SK-N-SH (cell line): ENCODE results near the gene PSMB8. TPM values are rescaled to one million over a fixed set of nuclear protein-coding genes. Genes with fewer than 3 reads are reported as not detected.
A peak's percentile ranks its signal among the peaks of the same experiment; 100 is the strongest.

ENCODE experiments used
- CTCF ChIA-PET: fragments of 300-600, 350-600 bp; formaldehyde crosslinking; extraction: SDS; loops from one replicate; lab custom pipeline; 2021; lab: Yijun Ruan, JAX
- POLR2A ChIA-PET: fragments of 350-600 bp; sonication (Branson Sonifier 250); formaldehyde crosslinking; extraction: SDS; loops from one replicate; lab custom pipeline; 2020; ENCODE audit warnings: antibody characterized with exemption, inconsistent platforms; lab: Yijun Ruan, JAX
- DNase-seq: peaks from one replicate; pipeline ENCODE4 v3.0.0; 2012
- H2AFZ ChIP-seq: fragments of 200-600 bp; sonication (generic); 2 replicates; pipeline ENCODE4 v1.8.1; 2016; ENCODE audit warnings: antibody characterized with exemption, mild to moderate bottlenecking, low read depth
- H3F3A ChIP-seq: fragments of 200-600 bp; sonication (generic); replicated peaks from 2 replicates; pipeline ENCODE3; 2016; ENCODE audit warnings: antibody characterized with exemption, mild to moderate bottlenecking; ENCODE audit not compliant: insufficient read depth
- H3K27ac ChIP-seq, 2 experiments: fragments of 200-500 bp in 1 of 2; fragments of 200-600 bp in 1 of 2; sonication (Bioruptor generic) in 1 of 2; sonication (generic), shearing (Covaris generic) in 1 of 2; 2 replicates each; pipeline versions ENCODE4 v1.5.1 to v1.6.1; 2014 to 2016; ENCODE audit warnings: low read depth in 2 of 2, inconsistent platforms in 1 of 2, low read length in 1 of 2, mild to moderate bottlenecking in 1 of 2, mixed read lengths in 1 of 2
- H3K27me3 ChIP-seq: fragments of 200-600 bp; sonication (generic), shearing (Covaris generic); 2 replicates; pipeline ENCODE4 v1.6.1; 2016; ENCODE audit warnings: mixed run types; ENCODE audit not compliant: insufficient read depth
- H3K36me3 ChIP-seq, 2 experiments: fragments of 200-500 bp in 1 of 2; fragments of 200-600 bp in 1 of 2; sonication (Bioruptor generic) in 1 of 2; sonication (generic) in 1 of 2; replicated peaks in 1 of 2; 2 replicates each; pipeline versions ENCODE3 to v1.5.1; 2014 to 2016; ENCODE audit warnings: low read length in 1 of 2, mild to moderate bottlenecking in 1 of 2; ENCODE audit not compliant: insufficient read depth in 2 of 2, control insufficient read depth in 1 of 2
- H3K4me1 ChIP-seq, 2 experiments: fragments of 200-500 bp in 1 of 2; fragments of 200-600 bp in 1 of 2; sonication (Bioruptor generic) in 1 of 2; sonication (generic), shearing (Covaris generic) in 1 of 2; 2 replicates each; pipeline versions ENCODE4 v1.5.1 to v1.6.1; 2014 to 2016; ENCODE audit warnings: low read depth in 1 of 2, low read length in 1 of 2, mixed run types in 1 of 2; ENCODE audit not compliant: insufficient read depth in 2 of 2, control insufficient read depth in 1 of 2
- H3K4me2 ChIP-seq: fragments of 200-600 bp; sonication (generic), shearing (Covaris generic); 2 replicates; pipeline ENCODE4 v1.6.1; 2017; ENCODE audit warnings: mixed run types
- H3K4me3 ChIP-seq, 2 experiments: fragments of 200-500 bp in 1 of 2; fragments of 200-600 bp in 1 of 2; sonication (Bioruptor generic) in 1 of 2; sonication (generic), shearing (Covaris generic) in 1 of 2; 2 replicates each; pipeline versions ENCODE4 v1.5.1 to v1.8.1; 2014 to 2016; ENCODE audit warnings: low read depth in 2 of 2, inconsistent platforms in 1 of 2, low read length in 1 of 2, mild to moderate bottlenecking in 1 of 2, mixed read lengths in 1 of 2, moderate library complexity in 1 of 2
- H3K79me2 ChIP-seq: fragments of 200-600 bp; sonication (generic); 2 replicates; pipeline ENCODE4 v1.8.1; 2017; ENCODE audit warnings: mild to moderate bottlenecking; ENCODE audit not compliant: insufficient read depth
- H3K9ac ChIP-seq: fragments of 200-600 bp; sonication (generic); 2 replicates; pipeline ENCODE4 v1.6.1; 2017; ENCODE audit warnings: mixed run types
- H3K9me2 ChIP-seq: fragments of 200-600 bp; sonication (generic); 2 replicates; pipeline ENCODE4 v1.6.1; 2017; ENCODE audit warnings: mixed run types
- H3K9me3 ChIP-seq: fragments of 200-600 bp; sonication (generic); 2 replicates; pipeline ENCODE4 v1.6.1; 2017; ENCODE audit warnings: mixed run types, mild to moderate bottlenecking, moderate library complexity
- H4K20me1 ChIP-seq: fragments of 200-600 bp; sonication (generic); 2 replicates; pipeline ENCODE4 v1.6.1; 2017; ENCODE audit warnings: mild to moderate bottlenecking, mixed run types; ENCODE audit not compliant: insufficient read depth
- EZH2phosphoT487 ChIP-seq: fragments of 200-600 bp; sonication (generic); IDR thresholded peaks from 2 replicates; pipeline ENCODE4 v1.6.1; 2017; ENCODE audit warnings: low read depth, mixed run types, mild to moderate bottlenecking, antibody characterized with exemption, moderate library complexity, borderline replicate concordance
- FOXM1 ChIP-seq: IDR thresholded peaks from 2 replicates; pipeline ENCODE4 v1.4.0; 2012; ENCODE audit warnings: low read depth, mild to moderate bottlenecking
- GABPA ChIP-seq: IDR thresholded peaks from 2 replicates; pipeline ENCODE4 v1.4.0; 2012; ENCODE audit warnings: low read depth, mild to moderate bottlenecking
- GATA2 ChIP-seq: sonication (generic); formaldehyde crosslinking; IDR thresholded peaks from 2 replicates; pipeline ENCODE4 v1.5.0; 2020; ENCODE audit warnings: mild to moderate bottlenecking, missing genetic modification reagents
- JUND ChIP-seq: IDR thresholded peaks from 2 replicates; pipeline ENCODE4 v1.4.0; 2012
- NRF1 ChIP-seq: IDR thresholded peaks from 2 replicates; pipeline ENCODE4 v1.6.1; 2012; ENCODE audit warnings: low read depth, mild to moderate bottlenecking, low read length
- RXRA ChIP-seq: IDR thresholded peaks from 2 replicates; pipeline ENCODE4 v1.4.0; 2012; ENCODE audit warnings: low read depth, mild to moderate bottlenecking, borderline replicate concordance
- TEAD4 ChIP-seq: IDR thresholded peaks from 2 replicates; pipeline ENCODE4 v1.4.0; 2012; ENCODE audit warnings: mild to moderate bottlenecking, borderline replicate concordance; ENCODE audit not compliant: insufficient read depth
- USF1 ChIP-seq: IDR thresholded peaks from 2 replicates; pipeline ENCODE4 v1.4.0; 2012; ENCODE audit warnings: low read depth, borderline replicate concordance
- USF2 ChIP-seq: fragments of 150-350 bp; IDR thresholded peaks from 2 replicates; pipeline ENCODE4 v1.6.1; 2017; ENCODE audit warnings: antibody characterized with exemption, low read length, low read depth, borderline replicate concordance
- YY1 ChIP-seq: IDR thresholded peaks from 2 replicates; pipeline ENCODE4 v1.4.0; 2012; ENCODE audit warnings: low read depth, mild to moderate bottlenecking
- WGBS: methylation state at CpG from one replicate; pipeline ENCODE4 v1.1.6; 2017; ENCODE audit warnings: low lambda C conversion rate; 5-methylcytosine and 5-hydroxymethylcytosine counted together
- polyA plus RNA-seq, 3 experiments: library from polyadenylated mRNA; depleted of rRNA; stranded (reverse); fragments of >200 nt; gene quantifications; 2 replicates each; pipeline ENCODE4 v1.2.3, GENCODE V29; 2012
- TF ChIP-seq, protein P1 (sequence below): IDR thresholded peaks from 2 replicates; pipeline ENCODE4 v1.6.1; 2012; ENCODE audit warnings: mild to moderate bottlenecking, low read depth, low read length, moderate library complexity
- TF ChIP-seq, protein P2 (sequence below): IDR thresholded peaks from 2 replicates; pipeline ENCODE4 v1.4.0; 2012; ENCODE audit warnings: low read depth

Gene PSMB8
- polyA plus RNA-seq, 1 of the 3 experiments (the other 2 are of a cell fraction) = 52.8 TPM

DNA sequence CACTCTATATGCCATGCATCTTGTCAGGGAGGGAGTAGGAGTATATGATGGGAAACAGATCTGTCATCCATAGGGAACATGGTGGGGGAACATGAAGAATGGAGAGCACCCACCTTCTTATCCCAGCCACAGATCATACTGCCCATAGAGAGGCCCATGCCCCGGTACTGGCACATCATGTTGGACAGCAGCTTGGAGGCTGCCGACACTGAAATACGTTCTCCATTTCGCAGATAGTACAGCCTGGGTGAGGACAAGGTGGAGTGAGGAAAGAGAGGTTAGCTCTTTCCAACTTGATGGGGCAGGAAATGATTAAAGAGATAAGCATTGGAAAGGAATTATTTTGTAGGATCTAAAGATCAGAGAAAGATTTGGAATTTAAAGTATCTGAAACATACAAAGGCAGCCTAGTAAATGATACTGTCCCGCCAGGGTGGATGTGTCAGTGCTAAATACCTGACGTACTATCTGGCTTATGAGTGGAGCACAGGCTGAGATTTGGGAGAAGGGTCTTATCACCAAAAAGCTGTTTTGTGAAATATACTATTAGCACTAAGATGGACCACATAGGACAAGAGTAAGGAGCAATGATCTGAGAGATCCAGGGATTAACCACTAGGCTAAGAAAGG lies 1.7 kb downstream of the PSMB8 start:
- H2AFZ ChIP-seq = no peak overlapping the region
- no peaks in the 10 kb centered on the region for H3K9me2 ChIP-seq
- H3K79me2 ChIP-seq = no peaks in the 10 kb centered on the region
- ChIA-PET POLR2A (no interaction called here), CTCF (interaction anchor here (0.8 to 6.3 kb wide), 4 partner anchors 9 to 91 kb away, joined by 3 to 223 read pairs (median 16); partner anchors contain the start of genes PSMB9 and TAP1)
- DNase-seq = no peak
- no peak overlapping the region for H3K27ac ChIP-seq
- peaks cover 5 to 20% of the 10 kb centered on the region in 2 experiments for H3K36me3 ChIP-seq
- H4K20me1 ChIP-seq = no peaks in the 10 kb centered on the region
- H3K4me3 ChIP-seq = no peak overlapping the region
- TF ChIP-seq, protein P1, sequence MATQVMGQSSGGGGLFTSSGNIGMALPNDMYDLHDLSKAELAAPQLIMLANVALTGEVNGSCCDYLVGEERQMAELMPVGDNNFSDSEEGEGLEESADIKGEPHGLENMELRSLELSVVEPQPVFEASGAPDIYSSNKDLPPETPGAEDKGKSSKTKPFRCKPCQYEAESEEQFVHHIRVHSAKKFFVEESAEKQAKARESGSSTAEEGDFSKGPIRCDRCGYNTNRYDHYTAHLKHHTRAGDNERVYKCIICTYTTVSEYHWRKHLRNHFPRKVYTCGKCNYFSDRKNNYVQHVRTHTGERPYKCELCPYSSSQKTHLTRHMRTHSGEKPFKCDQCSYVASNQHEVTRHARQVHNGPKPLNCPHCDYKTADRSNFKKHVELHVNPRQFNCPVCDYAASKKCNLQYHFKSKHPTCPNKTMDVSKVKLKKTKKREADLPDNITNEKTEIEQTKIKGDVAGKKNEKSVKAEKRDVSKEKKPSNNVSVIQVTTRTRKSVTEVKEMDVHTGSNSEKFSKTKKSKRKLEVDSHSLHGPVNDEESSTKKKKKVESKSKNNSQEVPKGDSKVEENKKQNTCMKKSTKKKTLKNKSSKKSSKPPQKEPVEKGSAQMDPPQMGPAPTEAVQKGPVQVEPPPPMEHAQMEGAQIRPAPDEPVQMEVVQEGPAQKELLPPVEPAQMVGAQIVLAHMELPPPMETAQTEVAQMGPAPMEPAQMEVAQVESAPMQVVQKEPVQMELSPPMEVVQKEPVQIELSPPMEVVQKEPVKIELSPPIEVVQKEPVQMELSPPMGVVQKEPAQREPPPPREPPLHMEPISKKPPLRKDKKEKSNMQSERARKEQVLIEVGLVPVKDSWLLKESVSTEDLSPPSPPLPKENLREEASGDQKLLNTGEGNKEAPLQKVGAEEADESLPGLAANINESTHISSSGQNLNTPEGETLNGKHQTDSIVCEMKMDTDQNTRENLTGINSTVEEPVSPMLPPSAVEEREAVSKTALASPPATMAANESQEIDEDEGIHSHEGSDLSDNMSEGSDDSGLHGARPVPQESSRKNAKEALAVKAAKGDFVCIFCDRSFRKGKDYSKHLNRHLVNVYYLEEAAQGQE = 0 out of 2 replicates have a peak, but pooled peaks have one; percentile 12
- TF ChIP-seq USF2 = no peak
- H3K9ac ChIP-seq = no peak overlapping the region
- 96% methylated on average over 5 of the region's 6 CpGs for WGBS
- no peaks in the 10 kb centered on the region for H3K27me3 ChIP-seq
- peaks cover 0 to 20% of the 10 kb centered on the region in 2 experiments; a peak in 1 of 4 replicates for H3K4me1 ChIP-seq
- H3K9me3 ChIP-seq = no peaks in the 10 kb centered on the region
- H3F3A ChIP-seq = peaks cover 8% of the 10 kb centered on the region
- H3K4me2 ChIP-seq = no peak overlapping the region

GRCh38 chr6:32840604-32841246 lies 3.1 kb downstream of the PSMB8 start:
- H3K4me3 ChIP-seq = no peak overlapping the region
- H3K36me3 ChIP-seq = peaks cover 5 to 19% of the 10 kb centered on the region in 2 experiments
- H3K4me2 ChIP-seq = no peak overlapping the region
- no peaks in the 10 kb centered on the region for H3K79me2 ChIP-seq
- ChIA-PET POLR2A (no interaction called here), CTCF (interaction anchor here (1.8 to 6.3 kb wide), 3 partner anchors 16 to 93 kb away, joined by 4 to 223 read pairs (median 128); partner anchors contain the start of genes PSMB9 and TAP1)
- no peak for DNase-seq
- H2AFZ ChIP-seq = no peak overlapping the region
- H3K27me3 ChIP-seq = no peaks in the 10 kb centered on the region
- peaks cover 8% of the 10 kb centered on the region for H3F3A ChIP-seq
- no peaks in the 10 kb centered on the region for H4K20me1 ChIP-seq
- H3K9ac ChIP-seq = no peak overlapping the region
- no peak overlapping the region for H3K27ac ChIP-seq
- peaks cover 0 to 20% of the 10 kb centered on the region in 2 experiments; a peak in 1 of 4 replicates for H3K4me1 ChIP-seq
- H3K9me3 ChIP-seq = no peaks in the 10 kb centered on the region
- no peaks in the 10 kb centered on the region for H3K9me2 ChIP-seq
- WGBS = 91% methylated on average over 9 of the region's 9 CpGs
- TF ChIP-seq USF2 (no peak), GABPA (no peak), FOXM1 (no peak), USF1 (no peak), RXRA (no peak), TEAD4 (no peak), GATA2 (CRISPR knock-in tag) (no peak), YY1 (no peak), NRF1 (no peak), JUND (no peak), EZH2phosphoT487 (no peak)
- TF ChIP-seq, protein P1 = no peak
- TF ChIP-seq, protein P2, sequence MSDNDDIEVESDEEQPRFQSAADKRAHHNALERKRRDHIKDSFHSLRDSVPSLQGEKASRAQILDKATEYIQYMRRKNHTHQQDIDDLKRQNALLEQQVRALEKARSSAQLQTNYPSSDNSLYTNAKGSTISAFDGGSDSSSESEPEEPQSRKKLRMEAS = no peak
